Nephron progenitor cell (in vitro differentiated cells): ENCODE measurements around the gene LIPA.
"Not testable (repeated sequence)": the region's sequence is repeated elsewhere in the genome, so short reads cannot be mapped to it uniquely, and the experiment has no call there.

Experiments
- DNase-seq: peaks from one replicate; pipeline ENCODE4 v3.0.0; 2021
- H3K27ac Mint-ChIP-seq: 2 replicates; pipeline ENCODE4 v1.8.0; 2021; ENCODE audit warnings: mild to moderate bottlenecking, moderate library complexity, mixed read lengths
- H3K27me3 Mint-ChIP-seq: 2 replicates; pipeline ENCODE4 v1.8.0; 2021; ENCODE audit warnings: mild to moderate bottlenecking, low read depth, mixed read lengths; ENCODE audit not compliant: poor library complexity
- H3K36me3 Mint-ChIP-seq: 2 replicates; pipeline ENCODE4 v1.8.0; 2021; ENCODE audit warnings: low read depth, mixed read lengths
- H3K4me1 Mint-ChIP-seq: 2 replicates; pipeline ENCODE4 v1.8.0; 2021; ENCODE audit warnings: mixed read lengths
- H3K4me3 Mint-ChIP-seq: 2 replicates; pipeline ENCODE4 v1.8.0; 2021; ENCODE audit warnings: mild to moderate bottlenecking, moderate library complexity, mixed read lengths
- H3K9me3 Mint-ChIP-seq: 2 replicates; pipeline ENCODE4 v1.8.0; 2021; ENCODE audit warnings: mild to moderate bottlenecking, moderate library complexity, mixed read lengths
- TF ChIP-seq, protein P1 (sequence below): fragments of 200-600 bp; sonication (generic); IDR thresholded peaks from 2 replicates; pipeline ENCODE4 v1.5.0; 2021; ENCODE audit warnings: antibody characterized with exemption

The LIPA gene

DNA sequence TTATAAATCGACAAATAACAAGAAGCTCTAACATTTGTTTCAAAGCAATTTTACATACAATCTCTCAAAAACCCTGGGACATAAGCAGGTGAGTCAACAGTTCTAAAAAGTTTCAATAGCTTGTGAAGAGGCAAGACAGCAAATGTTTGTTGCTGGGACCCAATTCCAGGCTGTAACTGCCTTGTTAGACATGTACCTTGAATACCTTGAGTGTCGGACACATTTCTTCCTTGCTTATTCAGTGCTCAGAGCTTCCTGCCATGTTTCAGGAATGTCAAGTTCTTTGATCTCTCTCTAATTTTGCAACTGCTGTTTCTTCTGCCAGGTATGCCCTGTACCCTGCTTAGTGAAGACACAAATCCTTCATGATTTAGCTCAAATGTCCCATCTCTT, 49.5 kb downstream of the LIPA start:
- TF ChIP-seq, protein P1, sequence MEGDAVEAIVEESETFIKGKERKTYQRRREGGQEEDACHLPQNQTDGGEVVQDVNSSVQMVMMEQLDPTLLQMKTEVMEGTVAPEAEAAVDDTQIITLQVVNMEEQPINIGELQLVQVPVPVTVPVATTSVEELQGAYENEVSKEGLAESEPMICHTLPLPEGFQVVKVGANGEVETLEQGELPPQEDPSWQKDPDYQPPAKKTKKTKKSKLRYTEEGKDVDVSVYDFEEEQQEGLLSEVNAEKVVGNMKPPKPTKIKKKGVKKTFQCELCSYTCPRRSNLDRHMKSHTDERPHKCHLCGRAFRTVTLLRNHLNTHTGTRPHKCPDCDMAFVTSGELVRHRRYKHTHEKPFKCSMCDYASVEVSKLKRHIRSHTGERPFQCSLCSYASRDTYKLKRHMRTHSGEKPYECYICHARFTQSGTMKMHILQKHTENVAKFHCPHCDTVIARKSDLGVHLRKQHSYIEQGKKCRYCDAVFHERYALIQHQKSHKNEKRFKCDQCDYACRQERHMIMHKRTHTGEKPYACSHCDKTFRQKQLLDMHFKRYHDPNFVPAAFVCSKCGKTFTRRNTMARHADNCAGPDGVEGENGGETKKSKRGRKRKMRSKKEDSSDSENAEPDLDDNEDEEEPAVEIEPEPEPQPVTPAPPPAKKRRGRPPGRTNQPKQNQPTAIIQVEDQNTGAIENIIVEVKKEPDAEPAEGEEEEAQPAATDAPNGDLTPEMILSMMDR: no peak
- no peak overlapping the region for H3K4me3 Mint-ChIP-seq
- no peaks in the 10 kb centered on the region for H3K9me3 Mint-ChIP-seq
- H3K27ac Mint-ChIP-seq: no peak overlapping the region
- H3K27me3 Mint-ChIP-seq: peaks cover 4% of the 10 kb centered on the region
- no peaks in the 10 kb centered on the region for H3K36me3 Mint-ChIP-seq
- no peak for DNase-seq
- H3K4me1 Mint-ChIP-seq: peaks cover 8% of the 10 kb centered on the region

DNA sequence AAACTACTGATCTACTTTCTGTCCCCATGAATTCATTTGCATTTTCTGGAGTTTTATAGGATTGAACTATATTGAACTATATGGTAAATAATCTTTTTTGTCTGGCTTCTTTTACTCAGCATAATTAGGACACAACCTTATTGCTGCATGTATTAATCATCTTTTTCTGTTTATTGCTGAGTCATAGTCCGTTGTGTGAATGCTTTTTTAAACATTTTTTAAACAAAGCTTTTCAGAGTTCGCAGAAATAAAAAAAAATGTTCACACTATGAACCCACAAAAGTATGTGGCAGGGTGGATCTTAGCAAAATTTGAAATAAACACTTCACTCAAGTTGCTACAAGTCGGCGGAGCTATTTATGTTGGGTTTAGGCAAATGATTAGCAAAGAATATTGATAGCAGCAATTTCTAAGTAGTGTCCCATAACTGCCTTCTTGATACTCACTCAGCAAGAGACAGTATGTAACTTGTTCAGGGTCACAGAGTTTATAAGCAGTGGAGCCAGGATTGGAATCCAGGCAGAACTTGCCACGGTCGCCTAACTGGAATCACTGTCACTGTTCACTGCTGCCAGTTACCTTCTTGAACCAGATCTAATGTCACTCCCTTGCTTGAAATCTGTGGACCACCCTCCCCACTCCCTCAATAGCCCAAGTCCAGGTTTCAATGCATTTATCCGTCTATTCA, 50.1 kb downstream of the LIPA start:
- DNase-seq: no peak
- Mint-ChIP-seq H3K4me3 (no peak overlapping the region), H3K27me3 (peaks cover 4% of the 10 kb centered on the region), H3K9me3 (no peaks in the 10 kb centered on the region), H3K36me3 (no peaks in the 10 kb centered on the region), H3K27ac (no peak overlapping the region), H3K4me1 (peaks cover 3% of the 10 kb centered on the region)
- TF ChIP-seq, protein P1: no peak

DNA sequence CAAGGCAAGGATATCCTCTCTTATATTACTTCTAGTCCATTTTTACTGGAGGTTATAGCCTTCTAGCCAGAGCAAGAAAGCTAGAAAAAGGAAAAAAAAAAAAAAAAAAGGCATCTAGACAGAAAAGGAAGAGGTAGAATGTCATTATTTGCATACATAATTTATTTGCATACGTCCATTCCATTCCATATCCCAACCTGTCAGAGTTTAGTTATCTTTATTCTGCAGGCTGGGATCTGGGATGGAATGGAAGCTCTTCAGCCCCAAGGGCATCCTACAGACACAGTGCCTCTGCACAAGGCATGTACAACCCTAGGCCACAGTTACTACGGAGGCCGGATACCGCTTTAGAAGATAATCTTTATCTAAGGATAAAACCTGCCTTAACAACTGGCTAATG, 54.1 kb downstream of the LIPA start:
- H3K9me3 Mint-ChIP-seq: no peaks in the 10 kb centered on the region
- DNase-seq: no peak
- H3K27me3 Mint-ChIP-seq: peaks cover 14% of the 10 kb centered on the region
- no peak overlapping the region for H3K27ac Mint-ChIP-seq
- H3K4me1 Mint-ChIP-seq: no peaks in the 10 kb centered on the region
- H3K4me3 Mint-ChIP-seq: no peak overlapping the region
- no peaks in the 10 kb centered on the region for H3K36me3 Mint-ChIP-seq
- TF ChIP-seq, protein P1: no peak

DNA sequence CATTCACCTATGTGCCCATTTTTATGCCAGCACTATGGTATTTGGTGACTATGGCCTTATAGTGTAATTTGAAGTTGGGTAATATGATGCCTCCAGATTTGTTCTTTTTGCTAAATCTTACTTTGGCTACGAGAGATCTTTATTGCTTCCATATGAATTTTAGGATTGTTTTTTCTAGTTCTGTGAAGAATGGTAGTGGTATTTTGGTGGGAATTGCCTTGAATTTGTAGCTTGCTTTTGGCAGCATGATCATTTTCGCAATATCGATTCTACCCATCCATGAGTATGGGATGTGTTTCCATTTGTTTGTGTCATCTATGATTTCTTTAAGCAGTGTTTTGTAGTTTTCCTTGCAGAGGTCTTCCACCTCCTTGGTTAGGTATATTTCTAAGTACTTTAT, 60.3 kb downstream of the LIPA start:
- not testable (repeated sequence) for H3K27ac Mint-ChIP-seq, H3K36me3 Mint-ChIP-seq, H3K9me3 Mint-ChIP-seq, H3K4me3 Mint-ChIP-seq, H3K4me1 Mint-ChIP-seq, DNase-seq
- peaks cover 15% of the 10 kb centered on the region for H3K27me3 Mint-ChIP-seq

DNA sequence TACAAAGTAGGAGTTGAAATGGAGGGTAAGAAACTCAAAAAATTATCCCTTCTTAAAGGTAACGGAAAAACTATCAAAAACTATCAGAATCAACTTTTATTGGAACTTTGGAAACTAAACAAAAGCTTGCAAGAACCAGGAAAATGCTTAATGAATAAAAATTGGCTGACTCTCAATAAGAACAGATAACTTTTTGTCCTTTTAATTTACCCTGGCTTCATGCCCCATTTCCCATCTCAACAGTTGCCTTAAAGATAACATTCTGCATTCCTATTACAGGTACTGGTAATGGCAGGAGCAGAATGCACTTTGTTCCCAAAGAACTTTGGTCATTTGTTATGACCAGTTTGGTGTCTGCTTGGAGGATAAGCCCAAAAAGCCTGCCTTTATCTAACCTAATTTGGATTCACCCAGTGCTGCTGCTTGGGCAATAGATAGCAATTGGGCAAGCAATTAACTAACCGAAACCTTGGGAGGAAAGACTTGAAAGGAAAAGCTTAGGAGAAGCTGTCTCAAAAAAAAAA, 62.3 kb downstream of the LIPA start:
- Mint-ChIP-seq H3K27ac (no peak overlapping the region), H3K4me1 (peaks cover 4% of the 10 kb centered on the region), H3K4me3 (no peak overlapping the region), H3K36me3 (no peaks in the 10 kb centered on the region), H3K9me3 (no peaks in the 10 kb centered on the region), H3K27me3 (peaks cover 6% of the 10 kb centered on the region)
- TF ChIP-seq, protein P1: no peak
- DNase-seq: no peak

DNA sequence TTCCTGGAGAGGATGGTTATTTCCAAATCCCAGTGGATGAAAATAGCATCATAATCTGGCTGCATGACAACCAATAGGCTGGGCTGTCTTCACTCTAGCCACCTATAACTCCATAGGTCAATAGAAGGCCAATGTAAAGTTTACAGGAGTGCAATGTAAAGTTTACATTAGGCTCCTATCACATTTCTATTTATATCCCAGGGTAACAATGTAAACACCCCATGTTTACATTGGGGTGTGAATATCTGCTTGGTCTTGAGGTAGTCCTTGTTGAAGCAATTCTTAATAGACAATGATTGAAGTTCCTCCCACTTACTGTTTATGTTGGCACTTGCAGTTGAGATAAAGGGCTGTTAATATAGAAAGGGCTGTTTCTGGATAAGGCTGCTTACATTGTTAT, 65.9 kb downstream of the LIPA start:
- peaks cover 4% of the 10 kb centered on the region for H3K27me3 Mint-ChIP-seq
- TF ChIP-seq, protein P1: no peak
- H3K27ac Mint-ChIP-seq: no peak overlapping the region

More for the DNA sequence above, 65.9 kb downstream of the LIPA start:
- Mint-ChIP-seq H3K4me1 (peaks cover 4% of the 10 kb centered on the region), H3K4me3 (no peak overlapping the region), H3K36me3 (no peaks in the 10 kb centered on the region), H3K9me3 (no peaks in the 10 kb centered on the region)
- DNase-seq: no peak
